ENCODE results near the gene ADAMTS2. TPM values are rescaled to one million over a fixed set of nuclear protein-coding genes. Genes with fewer than 3 reads are reported as not detected.

Gene ADAMTS2
- total and polyA plus RNA-seq, 2 donors (not counting 3 experiments of a cell fraction or from before 2014, with no cell fraction given): not detected

DNA sequence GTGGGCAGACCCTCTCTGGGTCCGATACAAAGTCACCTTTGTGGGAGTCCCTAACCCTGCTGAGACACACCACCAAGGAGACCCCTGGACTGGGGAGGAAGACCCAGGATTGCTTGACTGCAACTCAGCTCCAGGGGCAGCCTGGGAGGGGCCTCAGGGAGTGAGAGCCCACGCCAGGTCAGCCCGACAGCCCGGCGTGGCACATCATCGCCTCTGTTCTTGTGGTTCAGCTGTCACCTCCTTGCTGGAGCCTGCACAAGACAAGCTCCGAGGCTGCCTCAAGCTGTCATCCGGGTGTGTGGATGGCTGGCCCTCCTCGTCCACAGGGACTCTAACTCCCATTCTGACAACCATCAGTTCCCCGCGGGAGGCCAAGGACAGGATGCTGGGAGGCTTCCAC, 151.5 kb downstream of the ADAMTS2 start:
- TF ChIP-seq EZH2 (IDR thresholded peaks at IDR 0.05; ENCODE audit: borderline replicate concordance, low read depth, low read length, severe bottlenecking): no peak
- TF ChIP-seq, protein P1, sequence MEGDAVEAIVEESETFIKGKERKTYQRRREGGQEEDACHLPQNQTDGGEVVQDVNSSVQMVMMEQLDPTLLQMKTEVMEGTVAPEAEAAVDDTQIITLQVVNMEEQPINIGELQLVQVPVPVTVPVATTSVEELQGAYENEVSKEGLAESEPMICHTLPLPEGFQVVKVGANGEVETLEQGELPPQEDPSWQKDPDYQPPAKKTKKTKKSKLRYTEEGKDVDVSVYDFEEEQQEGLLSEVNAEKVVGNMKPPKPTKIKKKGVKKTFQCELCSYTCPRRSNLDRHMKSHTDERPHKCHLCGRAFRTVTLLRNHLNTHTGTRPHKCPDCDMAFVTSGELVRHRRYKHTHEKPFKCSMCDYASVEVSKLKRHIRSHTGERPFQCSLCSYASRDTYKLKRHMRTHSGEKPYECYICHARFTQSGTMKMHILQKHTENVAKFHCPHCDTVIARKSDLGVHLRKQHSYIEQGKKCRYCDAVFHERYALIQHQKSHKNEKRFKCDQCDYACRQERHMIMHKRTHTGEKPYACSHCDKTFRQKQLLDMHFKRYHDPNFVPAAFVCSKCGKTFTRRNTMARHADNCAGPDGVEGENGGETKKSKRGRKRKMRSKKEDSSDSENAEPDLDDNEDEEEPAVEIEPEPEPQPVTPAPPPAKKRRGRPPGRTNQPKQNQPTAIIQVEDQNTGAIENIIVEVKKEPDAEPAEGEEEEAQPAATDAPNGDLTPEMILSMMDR (IDR thresholded peaks at IDR 0.05; ENCODE audit: extremely low read depth in 1 of 2, insufficient read depth in 1 of 2, low read depth in 1 of 2, low read length in 2 of 2): no peak
- DNase-seq (ENCODE audit: low read depth, low spot score) (no peak), FAIRE-seq (no peak)
- intact Hi-C loops (cut with micrococcal nuclease): no loop called here
- no peak overlapping the region for H3K4me3 ChIP-seq (replicated peaks in 1 of 3; ENCODE audit: insufficient read depth in 1 of 3, low read depth in 1 of 3, low read length in 3 of 3)
- no peak overlapping the region for H3K27ac ChIP-seq (ENCODE audit: insufficient read depth, low read depth, low read length)
- no peaks in the 10 kb centered on the region for H3K9me3 ChIP-seq (replicated peaks; ENCODE audit: control insufficient read depth, insufficient read depth, low read length)
- H2AFZ ChIP-seq (ENCODE audit: low read depth, low read length): no peak overlapping the region
- H3K9me1 ChIP-seq (replicated peaks; ENCODE audit: control insufficient read depth, extremely low read depth, insufficient read depth, low read length): no peaks in the 10 kb centered on the region
- no peak overlapping the region for H3K4me2 ChIP-seq (ENCODE audit: insufficient read depth, low read length)
- H4K20me1 ChIP-seq (replicated peaks; ENCODE audit: control insufficient read depth, extremely low read depth, insufficient read depth, low read length): no peaks in the 10 kb centered on the region
- H3K4me1 ChIP-seq (ENCODE audit: control insufficient read depth, extremely low read depth, insufficient read depth, low read length): no peaks in the 10 kb centered on the region
- H3K36me3 ChIP-seq (ENCODE audit: control insufficient read depth in 2 of 2, extremely low read depth in 1 of 2, insufficient read depth in 2 of 2, low read length in 2 of 2): no peaks in the 10 kb centered on the region
- H3K9ac ChIP-seq (replicated peaks; ENCODE audit: extremely low read depth, insufficient read depth, low read length): no peak overlapping the region
- dilution Hi-C loops (cut with MboI; ENCODE audit: extremely low pct_ligation_motif_present, low sequenced_read_pairs): no loop called here
- ChIA-PET CTCF (no interaction called here), POLR2A (no interaction called here)
- H3K27me3 ChIP-seq (ENCODE audit: control insufficient read depth in 2 of 2, insufficient read depth in 2 of 2, low read length in 2 of 2): no peaks in the 10 kb centered on the region
- no peaks in the 10 kb centered on the region for H3K79me2 ChIP-seq (ENCODE audit: control insufficient read depth, insufficient read depth, low read length)
- BruUV-seq (replicated peaks): no TSS peak

GRCh38 chr5:179192891-179193470, 152.3 kb downstream of the ADAMTS2 start:
- Histone ChIP-seq H3K79me2 (ENCODE audit: control insufficient read depth, insufficient read depth, low read length) (no peaks in the 10 kb centered on the region), H4K20me1 (replicated peaks; ENCODE audit: control insufficient read depth, extremely low read depth, insufficient read depth, low read length) (no peaks in the 10 kb centered on the region), H2AFZ (ENCODE audit: low read depth, low read length) (no peak overlapping the region), H3K36me3 (ENCODE audit: control insufficient read depth in 2 of 2, extremely low read depth in 1 of 2, insufficient read depth in 2 of 2, low read length in 2 of 2) (no peaks in the 10 kb centered on the region), H3K27me3 (ENCODE audit: control insufficient read depth in 2 of 2, insufficient read depth in 2 of 2, low read length in 2 of 2) (no peaks in the 10 kb centered on the region), H3K9me3 (replicated peaks; ENCODE audit: control insufficient read depth, insufficient read depth, low read length) (no peaks in the 10 kb centered on the region), H3K4me2 (ENCODE audit: insufficient read depth, low read length) (no peak overlapping the region), H3K27ac (ENCODE audit: insufficient read depth, low read depth, low read length) (no peak overlapping the region), H3K4me1 (ENCODE audit: control insufficient read depth, extremely low read depth, insufficient read depth, low read length) (no peaks in the 10 kb centered on the region), H3K4me3 (replicated peaks in 1 of 3; ENCODE audit: insufficient read depth in 1 of 3, low read depth in 1 of 3, low read length in 3 of 3) (no peak overlapping the region), H3K9ac (replicated peaks; ENCODE audit: extremely low read depth, insufficient read depth, low read length) (no peak overlapping the region), H3K9me1 (replicated peaks; ENCODE audit: control insufficient read depth, extremely low read depth, insufficient read depth, low read length) (no peaks in the 10 kb centered on the region)
- dilution Hi-C loops (cut with MboI; ENCODE audit: extremely low pct_ligation_motif_present, low sequenced_read_pairs): no loop called here
- no TSS peak for BruUV-seq (replicated peaks)
- DNase-seq (ENCODE audit: low read depth, low spot score) (no peak), FAIRE-seq (no peak)
- no peak for TF ChIP-seq GATA2 (IDR thresholded peaks at IDR 0.05; ENCODE audit: insufficient read depth, insufficient read length, low read depth, low read length)
- TF ChIP-seq FOS (IDR thresholded peaks at IDR 0.05; ENCODE audit: borderline replicate concordance, insufficient read depth, low read length): no peak
- no peak for TF ChIP-seq EZH2 (IDR thresholded peaks at IDR 0.05; ENCODE audit: borderline replicate concordance, low read depth, low read length, severe bottlenecking)
- no peak for TF ChIP-seq MYC (IDR thresholded peaks at IDR 0.05; ENCODE audit: low read depth, low read length)
- TF ChIP-seq POLR2AphosphoS5 (IDR thresholded peaks at IDR 0.05; ENCODE audit: insufficient read depth, low read depth, low read length): no peak
- intact Hi-C loops (cut with micrococcal nuclease): no loop called here
- POLR2A ChIA-PET: no interaction called here
- CTCF ChIA-PET: no interaction called here
